NB4 (cell line): ENCODE data around the gene GRB10.

ENCODE experiments used
- DNase-seq: peaks from one replicate; pipeline ENCODE4 v3.0.0; 2010; ENCODE audit warnings: low read depth
- H3K4me3 ChIP-seq: one replicate; pipeline ENCODE4 v1.5.1; 2011; ENCODE audit warnings: mild to moderate bottlenecking, low read depth, low read length, moderate library complexity
- CTCF ChIP-seq: IDR thresholded peaks from one replicate; pipeline ENCODE4 v1.5.1; 2012; ENCODE audit warnings: low read depth, low read length
- MAX ChIP-seq: IDR thresholded peaks from 2 replicates; pipeline ENCODE4 v1.6.1; 2011; ENCODE audit warnings: low read depth, low read length
- MYC ChIP-seq: IDR thresholded peaks from 2 replicates; pipeline ENCODE4 v1.6.1; 2011; ENCODE audit warnings: low read depth, low read length
- POLR2A ChIP-seq: IDR thresholded peaks from 2 replicates; pipeline ENCODE4 v1.6.1; 2011; ENCODE audit warnings: mild to moderate bottlenecking; ENCODE audit not compliant: insufficient read length; ENCODE audit errors: extremely low read depth

Gene GRB10

GRCh38 chr7:50799873-50800272 lies 17.2 kb upstream of the GRB10 start:
- no peak overlapping the region for H3K4me3 ChIP-seq
- no peak for DNase-seq
- TF ChIP-seq MAX: no peak
- TF ChIP-seq CTCF: no peak
- TF ChIP-seq MYC: no peak
- no peak for TF ChIP-seq POLR2A

- TF ChIP-seq CTCF (no peak), MAX (no peak), MYC (no peak), POLR2A (no peak)
- DNase-seq: no peak
- H3K4me3 ChIP-seq: no peak overlapping the region
Observed at GRCh38 chr7:50798126-50798525, 15.4 kb upstream of the GRB10 start.

GRCh38 chr7:50795831-50796230 lies 13.1 kb upstream of the GRB10 start:
- H3K4me3 ChIP-seq: no peak overlapping the region
- no peak for DNase-seq
- TF ChIP-seq POLR2A: no peak
- peak; percentile 19 for TF ChIP-seq CTCF
- TF ChIP-seq MYC: no peak
- no peak for TF ChIP-seq MAX

GRCh38 chr7:50795253-50795652 lies 12.6 kb upstream of the GRB10 start:
- H3K4me3 ChIP-seq: no peak overlapping the region
- no peak for TF ChIP-seq MAX
- TF ChIP-seq CTCF: no peak
- no peak for TF ChIP-seq MYC
- no peak for TF ChIP-seq POLR2A
- DNase-seq: peak; percentile 47

- no peak overlapping the region for H3K4me3 ChIP-seq
- no peak for DNase-seq
- TF ChIP-seq POLR2A: no peak
- no peak for TF ChIP-seq CTCF
- TF ChIP-seq MYC: no peak
- TF ChIP-seq MAX: no peak
Observed at GRCh38 chr7:50793947-50794570, 11.4 kb upstream of the GRB10 start.
